GM23338 (cell line): ENCODE measurements around the gene SERPINA5.

Experiments
- CREB1 ChIP-seq: fragments of 250-450 bp; sonication (Bioruptor Pico); IDR thresholded peaks from 2 replicates; pipeline ENCODE4 v1.5.0; 2020; ENCODE audit warnings: low read depth, mild to moderate bottlenecking, moderate library complexity
- CTCF ChIP-seq, 2 experiments: fragments of 200-600 bp in 1 of 2; sonication (generic) in 1 of 2; conservative IDR thresholded peaks; 2 replicates each; pipeline versions ENCODE4 v1.5.1 to v1.6.1; 2016 to 2017; ENCODE audit warnings: antibody characterized with exemption in 2 of 2, low read depth in 2 of 2, mild to moderate bottlenecking in 2 of 2, moderate library complexity in 1 of 2
- EZH2 ChIP-seq: fragments of 200-600 bp; sonication (generic); IDR thresholded peaks from one replicate; pipeline ENCODE4 v1.8.0; 2017; ENCODE audit warnings: antibody characterized with exemption, mild to moderate bottlenecking, low read depth; ENCODE audit not compliant: unreplicated experiment
- EZH2phosphoT487 ChIP-seq: fragments of 200-600 bp; sonication (generic); IDR thresholded peaks from one replicate; pipeline ENCODE4 v1.8.1; 2018; ENCODE audit warnings: antibody characterized with exemption; ENCODE audit not compliant: unreplicated experiment
- JUNB ChIP-seq: IDR thresholded peaks from one replicate; pipeline ENCODE4 v1.6.1; 2016; ENCODE audit warnings: antibody characterized with exemption; ENCODE audit not compliant: unreplicated experiment
- POLR2AphosphoS5 ChIP-seq: IDR thresholded peaks from 2 replicates; pipeline ENCODE4 v1.6.1; 2016; ENCODE audit warnings: antibody characterized with exemption, low read depth
- REST ChIP-seq: IDR thresholded peaks from one replicate; pipeline ENCODE4 v1.6.1; 2018; ENCODE audit warnings: antibody characterized with exemption; ENCODE audit not compliant: unreplicated experiment
- STAT1 ChIP-seq: IDR thresholded peaks from one replicate; pipeline ENCODE4 v1.6.1; 2016; ENCODE audit warnings: antibody characterized with exemption; ENCODE audit not compliant: unreplicated experiment
- ZNF331 ChIP-seq: fragments of 250-450 bp; sonication (Bioruptor Pico); IDR thresholded peaks from 2 replicates; pipeline ENCODE4 v1.5.0; 2020; ENCODE audit warnings: low read depth, mild to moderate bottlenecking, moderate library complexity

- TF ChIP-seq CTCF (conservative IDR thresholded peaks at IDR 0.05; ENCODE audit: low read depth in 2 of 2) (no peak), ZNF331 (CRISPR knock-in tag) (no peak), EZH2 (no peak), EZH2phosphoT487 (no peak), JUNB (no peak), REST (no peak), STAT1 (no peak), POLR2AphosphoS5 (no peak), CREB1 (CRISPR knock-in tag) (no peak)
These were observed 42.8 kb downstream of the SERPINA5 start for GRCh38 chr14:94623856-94624499.
